B cell (primary cell): ENCODE measurements around the gene AGPAT3.

Experiments used
- EZH2 ChIP-seq: IDR thresholded peaks from 2 replicates; pipeline ENCODE4 v1.6.1; 2012; ENCODE audit warnings: borderline replicate concordance, low read depth, mild to moderate bottlenecking, moderate library complexity, low read length; ENCODE audit not compliant: insufficient read depth, poor library complexity, severe bottlenecking
- TF ChIP-seq, protein P1 (sequence below): fragments of 200-600 bp; IDR thresholded peaks from one replicate; pipeline ENCODE4 v1.8.0; 2022; ENCODE audit warnings: antibody characterized with exemption, mild to moderate bottlenecking

DNA sequence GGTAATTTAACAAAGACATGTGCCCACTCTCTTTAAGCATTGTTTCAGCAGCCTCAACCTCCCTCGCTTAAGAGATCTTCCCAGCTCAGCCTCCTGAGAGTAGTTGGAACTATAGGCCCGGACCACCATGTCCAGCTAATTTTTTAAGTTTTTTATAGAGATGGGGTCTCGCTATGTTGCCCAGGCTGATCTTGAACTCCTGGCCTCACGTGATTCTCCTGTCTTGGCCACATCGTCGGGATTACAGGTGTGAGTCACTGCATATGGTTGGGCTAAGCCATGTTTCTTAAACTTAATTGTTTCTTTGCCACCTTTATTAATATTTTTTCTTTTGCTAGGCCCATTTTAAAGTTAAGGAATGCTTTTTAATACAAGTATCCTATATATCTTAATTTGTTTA is 18.6 kb upstream of the AGPAT3 start:
- TF ChIP-seq, protein P1, sequence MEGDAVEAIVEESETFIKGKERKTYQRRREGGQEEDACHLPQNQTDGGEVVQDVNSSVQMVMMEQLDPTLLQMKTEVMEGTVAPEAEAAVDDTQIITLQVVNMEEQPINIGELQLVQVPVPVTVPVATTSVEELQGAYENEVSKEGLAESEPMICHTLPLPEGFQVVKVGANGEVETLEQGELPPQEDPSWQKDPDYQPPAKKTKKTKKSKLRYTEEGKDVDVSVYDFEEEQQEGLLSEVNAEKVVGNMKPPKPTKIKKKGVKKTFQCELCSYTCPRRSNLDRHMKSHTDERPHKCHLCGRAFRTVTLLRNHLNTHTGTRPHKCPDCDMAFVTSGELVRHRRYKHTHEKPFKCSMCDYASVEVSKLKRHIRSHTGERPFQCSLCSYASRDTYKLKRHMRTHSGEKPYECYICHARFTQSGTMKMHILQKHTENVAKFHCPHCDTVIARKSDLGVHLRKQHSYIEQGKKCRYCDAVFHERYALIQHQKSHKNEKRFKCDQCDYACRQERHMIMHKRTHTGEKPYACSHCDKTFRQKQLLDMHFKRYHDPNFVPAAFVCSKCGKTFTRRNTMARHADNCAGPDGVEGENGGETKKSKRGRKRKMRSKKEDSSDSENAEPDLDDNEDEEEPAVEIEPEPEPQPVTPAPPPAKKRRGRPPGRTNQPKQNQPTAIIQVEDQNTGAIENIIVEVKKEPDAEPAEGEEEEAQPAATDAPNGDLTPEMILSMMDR, result no peak
- TF ChIP-seq EZH2, result no peak
